H9 (cell line): ENCODE measurements around the gene ZBTB49. TPM values are rescaled to one million over a fixed set of nuclear protein-coding genes. Genes with fewer than 3 reads are reported as not detected.
A peak's percentile ranks its signal among the peaks of the same experiment; 100 is the strongest.

ENCODE experiments used
- DNase-seq: peaks from one replicate; pipeline ENCODE4 v3.0.0-alpha.2; 2017
- H2AFZ ChIP-seq: one replicate; pipeline ENCODE4 v1.6.1; 2013; ENCODE audit warnings: mild to moderate bottlenecking, low read length, control low read depth, moderate library complexity
- H2AK5ac ChIP-seq: 2 replicates; pipeline ENCODE4 v1.6.1; 2013; ENCODE audit warnings: low read length, control low read depth, mixed read lengths; ENCODE audit not compliant: insufficient read length
- H2BK120ac ChIP-seq: one replicate; pipeline ENCODE4 v1.6.1; 2013; ENCODE audit warnings: low read depth, mild to moderate bottlenecking, low read length, control low read depth, inconsistent platforms; ENCODE audit not compliant: poor library complexity, severe bottlenecking
- H2BK12ac ChIP-seq: 2 replicates; pipeline ENCODE4 v1.6.1; 2013; ENCODE audit warnings: low read length, control low read depth, mixed read lengths, low read depth; ENCODE audit not compliant: insufficient read length
- H2BK15ac ChIP-seq: 2 replicates; pipeline ENCODE4 v1.6.1; 2013; ENCODE audit warnings: low read depth, low read length, control low read depth
- H2BK20ac ChIP-seq: one replicate; pipeline ENCODE4 v1.6.1; 2013; ENCODE audit warnings: low read depth, mild to moderate bottlenecking, low read length, control low read depth, inconsistent platforms; ENCODE audit not compliant: poor library complexity, severe bottlenecking
- H2BK5ac ChIP-seq: 2 replicates; pipeline ENCODE4 v1.6.1; 2013; ENCODE audit warnings: low read length, control low read depth, mixed read lengths; ENCODE audit not compliant: insufficient read length
- H3K14ac ChIP-seq: 2 replicates; pipeline ENCODE4 v1.6.1; 2013; ENCODE audit warnings: low read length, control low read depth; ENCODE audit not compliant: insufficient read depth
- H3K18ac ChIP-seq: 2 replicates; pipeline ENCODE4 v1.6.1; 2013; ENCODE audit warnings: low read depth, mild to moderate bottlenecking, mixed read lengths, low read length, control low read depth; ENCODE audit not compliant: insufficient read length
- H3K23ac ChIP-seq: 2 replicates; pipeline ENCODE4 v1.6.1; 2013; ENCODE audit warnings: low read length, control low read depth, mixed read lengths, low read depth; ENCODE audit not compliant: insufficient read length
- H3K23me2 ChIP-seq: 2 replicates; pipeline ENCODE4 v1.6.1; 2013; ENCODE audit warnings: low read depth, mild to moderate bottlenecking, mixed read lengths, low read length, control low read depth; ENCODE audit not compliant: insufficient read length, poor library complexity, severe bottlenecking
- H3K27ac ChIP-seq: 2 replicates; pipeline ENCODE4 v1.5.1; 2013; ENCODE audit warnings: low read length, control low read depth, mixed read lengths, low read depth; ENCODE audit not compliant: insufficient read length
- H3K27me3 ChIP-seq: 2 replicates; pipeline ENCODE4 v1.6.1; 2013; ENCODE audit warnings: low read length, control low read depth, inconsistent platforms; ENCODE audit not compliant: insufficient read depth
- H3K4ac ChIP-seq: 2 replicates; pipeline ENCODE4 v1.6.1; 2013; ENCODE audit warnings: low read depth, mild to moderate bottlenecking, control low read depth, inconsistent platforms, low read length, moderate library complexity
- H3K4me1 ChIP-seq: 2 replicates; pipeline ENCODE4 v1.6.1; 2013; ENCODE audit warnings: low read length, control low read depth, inconsistent platforms; ENCODE audit not compliant: insufficient read depth
- H3K4me2 ChIP-seq: 2 replicates; pipeline ENCODE4 v1.6.1; 2013; ENCODE audit warnings: low read length, control low read depth, mixed read lengths; ENCODE audit not compliant: insufficient read length, insufficient read depth
- H3K56ac ChIP-seq: 2 replicates; pipeline ENCODE4 v1.6.1; 2013; ENCODE audit warnings: low read depth, mild to moderate bottlenecking, mixed read lengths, low read length, control low read depth; ENCODE audit not compliant: insufficient read length
- H3K79me1 ChIP-seq: 2 replicates; pipeline ENCODE4 v1.6.1; 2013; ENCODE audit warnings: low read depth, mild to moderate bottlenecking, moderate library complexity, low read length, control low read depth, inconsistent platforms; ENCODE audit not compliant: insufficient read depth, poor library complexity, severe bottlenecking
- H3K79me2 ChIP-seq: 2 replicates; pipeline ENCODE4 v1.6.1; 2013; ENCODE audit warnings: low read length, control low read depth, inconsistent platforms; ENCODE audit not compliant: insufficient read depth
- H3K9ac ChIP-seq: 2 replicates; pipeline ENCODE4 v1.6.1; 2013; ENCODE audit warnings: low read length, control low read depth, mixed read lengths; ENCODE audit not compliant: insufficient read length; ENCODE audit errors: extremely low read depth
- H3K9me3 ChIP-seq: one replicate; pipeline ENCODE4 v1.6.1; 2013; ENCODE audit warnings: low read depth, low read length, inconsistent platforms; ENCODE audit not compliant: control insufficient read depth
- H3T11ph ChIP-seq: one replicate; pipeline ENCODE4 v1.6.1; 2013; ENCODE audit warnings: mild to moderate bottlenecking, low read length, control low read depth, inconsistent platforms
- H4K20me1 ChIP-seq: one replicate; pipeline ENCODE4 v1.6.1; 2013; ENCODE audit not compliant: control insufficient read depth, insufficient read length, insufficient read depth
- H4K5ac ChIP-seq: 2 replicates; pipeline ENCODE4 v1.6.1; 2013; ENCODE audit warnings: low read depth, mild to moderate bottlenecking, mixed read lengths, low read length, control low read depth; ENCODE audit not compliant: insufficient read length
- H4K8ac ChIP-seq: replicated peaks from 2 replicates; pipeline ENCODE4 v1.6.1; 2013; ENCODE audit warnings: low read length, control low read depth, mixed read lengths, low read depth; ENCODE audit not compliant: insufficient read length
- H4K91ac ChIP-seq: 2 replicates; pipeline ENCODE4 v1.6.1; 2013; ENCODE audit warnings: low read depth, mild to moderate bottlenecking, moderate library complexity, mixed read lengths, low read length, control low read depth; ENCODE audit not compliant: insufficient read length
- H3K27ac Mint-ChIP-seq, 3 experiments: 2 replicates in 2 of 3; 3 replicates in 1 of 3; pipeline ENCODE4 v1.8.0; 2020 to 2021; ENCODE audit warnings: mixed read lengths in 3 of 3, mild to moderate bottlenecking in 1 of 3, moderate library complexity in 1 of 3
- H3K27me3 Mint-ChIP-seq: 2 replicates; pipeline ENCODE4 v1.8.0; 2021; ENCODE audit warnings: low read depth, mild to moderate bottlenecking, moderate library complexity, mixed read lengths
- H3K36me3 Mint-ChIP-seq, 3 experiments: 2 replicates in 2 of 3; 3 replicates in 1 of 3; pipeline ENCODE4 v1.8.0; 2020 to 2021; ENCODE audit warnings: low read depth in 3 of 3, mixed read lengths in 3 of 3; ENCODE audit not compliant: insufficient read depth in 1 of 3
- H3K4me1 Mint-ChIP-seq, 2 experiments: 2 replicates each; pipeline ENCODE4 v1.8.0; 2020; ENCODE audit warnings: mixed read lengths in 2 of 2
- H3K4me3 Mint-ChIP-seq, 2 experiments: 2 replicates in 1 of 2; 3 replicates in 1 of 2; pipeline ENCODE4 v1.8.0; 2020 to 2021; ENCODE audit warnings: mild to moderate bottlenecking in 2 of 2, mixed read lengths in 2 of 2, moderate library complexity in 1 of 2
- H3K9me3 Mint-ChIP-seq, 2 experiments: 2 replicates in 1 of 2; 3 replicates in 1 of 2; pipeline ENCODE4 v1.8.0; 2020; ENCODE audit warnings: mild to moderate bottlenecking in 2 of 2, mixed read lengths in 2 of 2, moderate library complexity in 1 of 2
- WGBS: extraction: QIAGEN DNeasy Blood & Tissue Kit; methylation state at CpG from one replicate; pipeline ENCODE4 v1.1.7; 2013; ENCODE audit warnings: missing lambda C conversion rate, low lambda C conversion rate, mixed read lengths; ENCODE audit not compliant: insufficient read length; ENCODE audit errors: extremely low coverage; 5-methylcytosine and 5-hydroxymethylcytosine counted together
- total RNA-seq: library from RNA; stranded (reverse); gene quantifications from 2 replicates; pipeline ENCODE4 v1.2.1, GENCODE V29; 2021
- TF ChIP-seq, protein P1 (sequence below): fragments of 200-600 bp; sonication (generic); conservative IDR thresholded peaks from 3 replicates; pipeline ENCODE4 v1.8.0; 2021; ENCODE audit warnings: antibody characterized with exemption, mild to moderate bottlenecking

ZBTB49 gene
- total RNA-seq, 1 experiment from 2014 or later, result 8.7 TPM

DNA sequence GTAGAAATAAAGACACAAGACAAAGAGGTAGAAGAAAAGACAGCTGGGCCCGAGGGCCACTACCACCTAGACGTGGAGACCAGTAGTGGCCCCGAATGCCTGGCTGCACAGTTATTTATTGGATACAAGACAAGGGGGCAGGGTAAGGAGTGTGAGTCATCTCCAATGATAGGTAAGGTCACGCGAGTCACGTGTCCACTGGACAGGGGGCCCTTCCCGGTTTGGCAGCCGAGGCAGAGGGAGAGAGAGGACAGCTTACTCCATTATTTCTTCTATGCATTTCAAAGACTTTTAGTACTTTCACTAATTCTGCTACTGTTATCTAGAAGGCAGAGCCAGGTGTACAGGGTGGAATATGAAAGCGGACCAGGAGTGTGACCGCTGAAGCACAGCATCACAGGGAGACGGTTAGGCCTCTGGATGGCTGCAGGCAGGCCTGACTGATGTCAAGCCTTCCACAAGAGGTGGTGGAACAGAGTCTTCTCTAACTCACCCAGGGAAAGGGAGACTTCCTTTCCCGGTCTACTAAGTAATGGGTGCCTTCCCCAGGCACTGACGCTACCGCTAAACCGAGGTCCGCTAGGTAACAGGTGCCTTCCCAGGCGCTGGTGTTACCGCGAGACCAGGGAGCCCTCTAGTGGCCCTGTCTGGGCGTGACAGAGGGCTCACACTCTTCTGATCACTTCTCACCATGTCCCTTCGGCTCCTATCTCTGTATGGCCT, 44.9 kb downstream of the ZBTB49 start:
- Histone ChIP-seq H4K91ac (no peak overlapping the region), H2BK5ac (no peak overlapping the region), H4K8ac (no peak overlapping the region), H4K5ac (no peak overlapping the region), H2AK5ac (no peak overlapping the region), H3K23me2 (no peaks in the 10 kb centered on the region), H3T11ph (no peak overlapping the region), H3K27ac (no peak overlapping the region), H3K4me1 (no peaks in the 10 kb centered on the region), H3K4ac (no peak overlapping the region), H3K9ac (no peak overlapping the region), H3K27me3 (no peaks in the 10 kb centered on the region), H3K56ac (no peak overlapping the region), H2BK120ac (no peak overlapping the region), H3K23ac (no peak overlapping the region), H3K4me2 (no peak overlapping the region), H3K18ac (no peak overlapping the region), H3K79me2 (no peaks in the 10 kb centered on the region), H2BK12ac (no peak overlapping the region), H2BK15ac (no peak overlapping the region), H3K9me3 (no peaks in the 10 kb centered on the region), H3K79me1 (no peaks in the 10 kb centered on the region), H4K20me1 (no peaks in the 10 kb centered on the region), H2AFZ (no peak overlapping the region), H3K14ac (no peak overlapping the region), H2BK20ac (no peak overlapping the region)
- H3K27me3 Mint-ChIP-seq, result peaks cover 32% of the 10 kb centered on the region
- TF ChIP-seq, protein P1, sequence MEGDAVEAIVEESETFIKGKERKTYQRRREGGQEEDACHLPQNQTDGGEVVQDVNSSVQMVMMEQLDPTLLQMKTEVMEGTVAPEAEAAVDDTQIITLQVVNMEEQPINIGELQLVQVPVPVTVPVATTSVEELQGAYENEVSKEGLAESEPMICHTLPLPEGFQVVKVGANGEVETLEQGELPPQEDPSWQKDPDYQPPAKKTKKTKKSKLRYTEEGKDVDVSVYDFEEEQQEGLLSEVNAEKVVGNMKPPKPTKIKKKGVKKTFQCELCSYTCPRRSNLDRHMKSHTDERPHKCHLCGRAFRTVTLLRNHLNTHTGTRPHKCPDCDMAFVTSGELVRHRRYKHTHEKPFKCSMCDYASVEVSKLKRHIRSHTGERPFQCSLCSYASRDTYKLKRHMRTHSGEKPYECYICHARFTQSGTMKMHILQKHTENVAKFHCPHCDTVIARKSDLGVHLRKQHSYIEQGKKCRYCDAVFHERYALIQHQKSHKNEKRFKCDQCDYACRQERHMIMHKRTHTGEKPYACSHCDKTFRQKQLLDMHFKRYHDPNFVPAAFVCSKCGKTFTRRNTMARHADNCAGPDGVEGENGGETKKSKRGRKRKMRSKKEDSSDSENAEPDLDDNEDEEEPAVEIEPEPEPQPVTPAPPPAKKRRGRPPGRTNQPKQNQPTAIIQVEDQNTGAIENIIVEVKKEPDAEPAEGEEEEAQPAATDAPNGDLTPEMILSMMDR, result peak; percentile 91
- WGBS, result no CpG with 5 or more reads among the region's 21 CpGs
- no peak overlapping the region for H3K4me3 Mint-ChIP-seq
- DNase-seq, result peak; percentile 81
- H3K9me3 Mint-ChIP-seq, result no peaks in the 10 kb centered on the region; a peak in 1 of 5 replicates
- H3K27ac Mint-ChIP-seq, result no peak overlapping the region
- no peaks in the 10 kb centered on the region; a peak in 1 of 7 replicates for H3K36me3 Mint-ChIP-seq
- H3K4me1 Mint-ChIP-seq, result no peaks in the 10 kb centered on the region; a peak in 1 of 4 replicates
